GM23338 (cell line): ENCODE measurements around the gene SRPK2.

Experiments
- CREB1 ChIP-seq: fragments of 250-450 bp; sonication (Bioruptor Pico); IDR thresholded peaks from 2 replicates; pipeline ENCODE4 v1.5.0; 2020; ENCODE audit warnings: low read depth, mild to moderate bottlenecking, moderate library complexity
- CTCF ChIP-seq, 2 experiments: fragments of 200-600 bp in 1 of 2; sonication (generic) in 1 of 2; conservative IDR thresholded peaks; 2 replicates each; pipeline versions ENCODE4 v1.5.1 to v1.6.1; 2016 to 2017; ENCODE audit warnings: antibody characterized with exemption in 2 of 2, low read depth in 2 of 2, mild to moderate bottlenecking in 2 of 2, moderate library complexity in 1 of 2
- EZH2 ChIP-seq: fragments of 200-600 bp; sonication (generic); IDR thresholded peaks from one replicate; pipeline ENCODE4 v1.8.0; 2017; ENCODE audit warnings: antibody characterized with exemption, mild to moderate bottlenecking, low read depth; ENCODE audit not compliant: unreplicated experiment
- EZH2phosphoT487 ChIP-seq: fragments of 200-600 bp; sonication (generic); IDR thresholded peaks from one replicate; pipeline ENCODE4 v1.8.1; 2018; ENCODE audit warnings: antibody characterized with exemption; ENCODE audit not compliant: unreplicated experiment
- JUNB ChIP-seq: IDR thresholded peaks from one replicate; pipeline ENCODE4 v1.6.1; 2016; ENCODE audit warnings: antibody characterized with exemption; ENCODE audit not compliant: unreplicated experiment
- NANOG ChIP-seq: IDR thresholded peaks from 2 replicates; pipeline ENCODE4 v1.6.1; 2016; ENCODE audit warnings: antibody characterized with exemption, borderline replicate concordance
- POLR2AphosphoS5 ChIP-seq: IDR thresholded peaks from 2 replicates; pipeline ENCODE4 v1.6.1; 2016; ENCODE audit warnings: antibody characterized with exemption, low read depth
- REST ChIP-seq: IDR thresholded peaks from one replicate; pipeline ENCODE4 v1.6.1; 2018; ENCODE audit warnings: antibody characterized with exemption; ENCODE audit not compliant: unreplicated experiment
- STAT1 ChIP-seq: IDR thresholded peaks from one replicate; pipeline ENCODE4 v1.6.1; 2016; ENCODE audit warnings: antibody characterized with exemption; ENCODE audit not compliant: unreplicated experiment
- ZNF114 ChIP-seq: fragments of 250-450 bp; sonication (Bioruptor Pico); IDR thresholded peaks from 2 replicates; pipeline ENCODE4 v1.5.0; 2020; ENCODE audit warnings: mild to moderate bottlenecking, moderate library complexity
- ZNF331 ChIP-seq: fragments of 250-450 bp; sonication (Bioruptor Pico); IDR thresholded peaks from 2 replicates; pipeline ENCODE4 v1.5.0; 2020; ENCODE audit warnings: low read depth, mild to moderate bottlenecking, moderate library complexity
- TF ChIP-seq, protein P1 (sequence below): IDR thresholded peaks from 2 replicates; pipeline ENCODE4 v1.6.1; 2016; ENCODE audit warnings: antibody characterized with exemption

DNA sequence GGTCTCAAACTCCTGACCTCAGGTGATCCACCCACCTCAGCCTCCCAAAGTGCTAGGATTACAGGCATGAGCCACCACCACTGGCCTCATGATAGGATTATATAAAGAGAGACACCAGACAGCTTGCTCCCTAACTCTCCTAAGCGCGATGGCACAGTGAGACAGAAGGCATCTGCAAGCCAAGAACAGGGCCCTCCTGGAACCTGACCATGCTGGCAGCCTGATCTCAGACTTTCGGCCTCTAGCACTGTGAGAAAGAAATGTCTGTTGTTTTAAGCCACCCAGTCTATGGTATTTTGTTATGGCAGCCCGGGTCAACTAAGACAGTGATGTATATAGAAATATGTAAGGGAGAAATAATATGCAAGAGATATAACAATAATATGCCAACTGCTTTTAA is 51.2 kb downstream of the SRPK2 start:
- TF ChIP-seq CTCF (conservative IDR thresholded peaks at IDR 0.05; ENCODE audit: low read depth in 2 of 2) (no peak), POLR2AphosphoS5 (no peak), EZH2phosphoT487 (no peak), ZNF114 (CRISPR knock-in tag) (no peak), REST (no peak), EZH2 (no peak), NANOG (no peak), JUNB (no peak), CREB1 (CRISPR knock-in tag) (no peak), STAT1 (no peak), ZNF331 (CRISPR knock-in tag) (no peak)
- TF ChIP-seq, protein P1, sequence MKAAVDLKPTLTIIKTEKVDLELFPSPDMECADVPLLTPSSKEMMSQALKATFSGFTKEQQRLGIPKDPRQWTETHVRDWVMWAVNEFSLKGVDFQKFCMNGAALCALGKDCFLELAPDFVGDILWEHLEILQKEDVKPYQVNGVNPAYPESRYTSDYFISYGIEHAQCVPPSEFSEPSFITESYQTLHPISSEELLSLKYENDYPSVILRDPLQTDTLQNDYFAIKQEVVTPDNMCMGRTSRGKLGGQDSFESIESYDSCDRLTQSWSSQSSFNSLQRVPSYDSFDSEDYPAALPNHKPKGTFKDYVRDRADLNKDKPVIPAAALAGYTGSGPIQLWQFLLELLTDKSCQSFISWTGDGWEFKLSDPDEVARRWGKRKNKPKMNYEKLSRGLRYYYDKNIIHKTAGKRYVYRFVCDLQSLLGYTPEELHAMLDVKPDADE, result no peak
